ENCODE results near the gene GABPB1.
"Not testable (repeated sequence)": the region's sequence is repeated elsewhere in the genome, so short reads cannot be mapped to it uniquely, and the experiment has no call there.

- TF ChIP-seq CTCF, POLR2A (IDR thresholded peaks at IDR 0.05): not testable (repeated sequence)
These were observed 27.4 kb upstream of the GABPB1 start for GRCh38 chr15:50382408-50382807.
